ENCODE data around the gene NTRK2. TPM values are rescaled to one million over a fixed set of nuclear protein-coding genes. Genes with fewer than 3 reads are reported as not detected.

Gene NTRK2
- total RNA-seq: 0.96 and 1.5 TPM in 2 replicates

DNA sequence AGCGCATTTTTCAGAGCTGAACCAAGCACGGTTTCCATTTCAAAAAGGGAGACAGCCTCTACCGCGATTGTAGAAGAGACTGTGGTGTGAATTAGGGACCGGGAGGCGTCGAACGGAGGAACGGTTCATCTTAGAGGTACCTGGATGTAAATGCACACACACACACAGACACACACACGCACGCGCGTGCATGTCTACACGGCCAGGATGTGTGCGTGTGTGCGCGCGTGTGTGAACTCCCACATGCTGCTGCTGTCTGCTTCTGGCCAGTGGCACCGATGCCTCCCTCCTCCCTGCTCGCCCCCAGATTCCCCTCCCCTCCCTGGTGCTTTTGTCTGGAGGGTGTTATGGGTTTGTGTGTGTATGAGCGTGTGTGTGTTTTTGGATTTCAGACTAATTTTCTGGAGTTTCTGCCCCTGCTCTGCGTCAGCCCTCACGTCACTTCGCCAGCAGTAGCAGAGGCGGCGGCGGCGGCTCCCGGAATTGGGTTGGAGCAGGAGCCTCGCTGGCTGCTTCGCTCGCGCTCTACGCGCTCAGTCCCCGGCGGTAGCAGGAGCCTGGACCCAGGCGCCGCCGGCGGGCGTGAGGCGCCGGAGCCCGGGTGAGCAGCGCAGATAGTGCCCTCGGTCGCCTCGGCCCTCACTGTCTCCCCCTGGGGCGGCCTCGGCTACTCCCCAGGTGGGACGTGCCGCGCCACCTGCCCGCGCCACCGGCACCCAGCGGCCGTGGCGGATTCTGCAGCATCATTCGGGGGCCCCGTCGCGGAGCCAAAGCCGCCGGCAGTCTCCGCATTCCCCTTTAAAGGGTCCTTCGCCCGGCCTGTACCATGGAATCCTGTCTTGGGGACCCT, at the start of gene NTRK2:
NTRK2 (plus strand) TSS at position 442 of the 850 bp plus-strand sequence. CDS start 1,020 bp downstream, outside the sequence.
- H3K36me3 ChIP-seq (ENCODE audit: control insufficient read depth, insufficient read depth, low read length): no peaks in the 10 kb centered on the region
- no peak for DNase-seq (ENCODE audit: low read depth)
- H3K27me3 ChIP-seq (ENCODE audit: control insufficient read depth, insufficient read depth, low read length): peaks cover 23% of the 10 kb centered on the region
- H3K4me3 ChIP-seq (ENCODE audit: low read depth, low read length): peak within 1 kb of the TSS; percentile 34
- TF ChIP-seq CTCF (IDR thresholded peaks at IDR 0.05; ENCODE audit: insufficient read depth, low read length, poor library complexity, severe bottlenecking): peak; percentile 12

- H3K4me3 ChIP-seq (ENCODE audit: low read depth, low read length): no peak overlapping the region
- no peaks in the 10 kb centered on the region for H3K27me3 ChIP-seq (ENCODE audit: control insufficient read depth, insufficient read depth, low read length)
- H3K36me3 ChIP-seq (ENCODE audit: control insufficient read depth, insufficient read depth, low read length): no peaks in the 10 kb centered on the region
- TF ChIP-seq CTCF (IDR thresholded peaks at IDR 0.05; ENCODE audit: insufficient read depth, low read length, poor library complexity, severe bottlenecking): no peak
- no peak for DNase-seq (ENCODE audit: low read depth)
These were observed 49.2 kb upstream of the NTRK2 start for GRCh38 chr9:84620338-84620737.

DNA sequence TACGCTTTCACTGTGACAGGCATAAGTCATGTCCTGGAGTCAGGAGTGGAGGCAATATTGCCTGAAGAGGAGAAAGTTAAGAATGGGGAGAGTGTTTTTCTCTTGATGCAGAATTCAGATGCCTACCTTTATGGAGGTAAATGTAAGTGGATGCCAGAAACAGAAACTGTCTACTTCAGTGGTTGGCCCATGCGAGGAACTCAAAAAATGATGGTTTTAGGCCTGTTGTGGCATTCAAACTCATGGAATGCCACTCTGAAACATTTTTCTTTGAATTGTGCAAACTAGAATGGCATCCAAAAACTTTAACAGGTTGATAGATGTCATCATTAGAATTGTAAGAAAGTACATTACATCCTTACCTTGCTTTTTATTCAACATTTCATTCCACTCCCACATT, 47.7 kb upstream of the NTRK2 start:
- no peaks in the 10 kb centered on the region for H3K27me3 ChIP-seq (ENCODE audit: control insufficient read depth, insufficient read depth, low read length)
- H3K4me3 ChIP-seq (ENCODE audit: low read depth, low read length): no peak overlapping the region
- no peak for TF ChIP-seq CTCF (IDR thresholded peaks at IDR 0.05; ENCODE audit: insufficient read depth, low read length, poor library complexity, severe bottlenecking)
- no peak for DNase-seq (ENCODE audit: low read depth)
- no peaks in the 10 kb centered on the region for H3K36me3 ChIP-seq (ENCODE audit: control insufficient read depth, insufficient read depth, low read length)

GRCh38 chr9:84622981-84623380, 46.5 kb upstream of the NTRK2 start:
- Histone ChIP-seq H3K4me3 (ENCODE audit: low read depth, low read length) (no peak overlapping the region), H3K36me3 (ENCODE audit: control insufficient read depth, insufficient read depth, low read length) (no peaks in the 10 kb centered on the region), H3K27me3 (ENCODE audit: control insufficient read depth, insufficient read depth, low read length) (no peaks in the 10 kb centered on the region)
- TF ChIP-seq CTCF (IDR thresholded peaks at IDR 0.05; ENCODE audit: insufficient read depth, low read length, poor library complexity, severe bottlenecking): no peak
- no peak for DNase-seq (ENCODE audit: low read depth)

DNA sequence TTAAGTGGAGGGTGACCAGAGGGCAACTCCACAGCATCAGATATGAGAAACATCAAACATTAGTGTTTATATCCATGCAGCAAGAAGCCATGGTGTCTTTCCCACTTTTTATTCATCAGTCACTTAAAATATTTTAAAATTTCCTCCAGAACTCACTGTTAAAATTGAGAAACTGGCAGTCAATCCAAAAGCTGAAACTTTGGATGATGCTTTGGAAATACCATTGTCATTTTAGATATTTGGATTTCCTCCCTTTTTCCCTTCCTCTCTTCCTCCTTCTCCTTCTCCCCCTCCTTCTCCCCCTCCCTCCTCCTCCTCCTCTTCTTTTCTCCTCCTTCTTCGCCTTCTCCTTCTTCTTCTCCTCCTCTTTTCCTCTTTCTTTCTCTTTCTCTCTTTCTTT, 33.1 kb upstream of the NTRK2 start:
- no peak for TF ChIP-seq CTCF (IDR thresholded peaks at IDR 0.05; ENCODE audit: insufficient read depth, low read length, poor library complexity, severe bottlenecking)
- Histone ChIP-seq H3K36me3 (ENCODE audit: control insufficient read depth, insufficient read depth, low read length) (no peaks in the 10 kb centered on the region), H3K27me3 (ENCODE audit: control insufficient read depth, insufficient read depth, low read length) (no peaks in the 10 kb centered on the region), H3K4me3 (ENCODE audit: low read depth, low read length) (no peak overlapping the region)
- no peak for DNase-seq (ENCODE audit: low read depth)

Measured in kidney epithelial cell (primary cell).